K562 (cell line): ENCODE data around the gene FRMD5. TPM values are rescaled to one million over a fixed set of nuclear protein-coding genes. Genes with fewer than 3 reads are reported as not detected.

Source experiments
- ATAC-seq: fragments of 200-7000 bp; cut with Tn5 transposase; 3 replicates; pipeline ENCODE4 v1.9.1; 2020; ENCODE audit warnings: moderate library complexity
- BruUV-seq: library from RNA; stranded (reverse); fragments of 400-500 nt; replicated peaks from 2 replicates; lab custom pipeline; 2021; lab: Mats Ljungman, UMichigan
- CTCF ChIA-PET: fragments of 300-600 bp; formaldehyde crosslinking; extraction: SDS; loops from one replicate; lab custom pipeline; 2021; ENCODE audit warnings: low intra/inter-chr PET ratio; lab: Yijun Ruan, JAX
- POLR2A ChIA-PET: fragments of 300-600, 350-650 bp; sonication (Branson Sonifier 250); formaldehyde crosslinking; extraction: SDS; loops from one replicate; lab custom pipeline; 2021; ENCODE audit warnings: antibody characterized with exemption, inconsistent platforms; lab: Yijun Ruan, JAX
- DNase-seq, 4 experiments: peaks; one replicate each; pipeline versions ENCODE4 v3.0.0 to v3.0.0-alpha.2; 2011 to 2018; ENCODE audit warnings: low spot score in 3 of 4, mixed read lengths in 3 of 4; ENCODE audit errors: extremely low read depth in 1 of 4
- FAIRE-seq: peaks from 2 replicates; lab custom pipeline; 2011; peaks lifted over from hg19 to GRCh38; lab: Jason Lieb, UNC
- H2AFZ ChIP-seq: 2 replicates; pipeline ENCODE4 v1.6.0; 2011; ENCODE audit warnings: low read depth, low read length, control low read depth, inconsistent platforms
- H3K27ac ChIP-seq: fragments of 200-600 bp; 3 replicates; pipeline ENCODE4 v1.8.0; 2011; ENCODE audit warnings: low read depth, mild to moderate bottlenecking, control low read depth, inconsistent platforms, low read length, moderate library complexity, mixed read lengths; ENCODE audit errors: extremely low read depth
- H3K27me3 ChIP-seq, 2 experiments: fragments of 300-600 bp in 1 of 2; 2 replicates in 1 of 2; 3 replicates in 1 of 2; pipeline versions ENCODE4 v1.6.0 to v1.8.0; 2011; ENCODE audit warnings: inconsistent platforms in 2 of 2, low read length in 2 of 2, mild to moderate bottlenecking in 1 of 2, mixed read lengths in 1 of 2, moderate library complexity in 1 of 2; ENCODE audit not compliant: control insufficient read depth in 2 of 2, insufficient read depth in 2 of 2
- H3K36me3 ChIP-seq: fragments of 300-600 bp; 3 replicates; pipeline ENCODE4 v1.8.0; 2011; ENCODE audit warnings: mild to moderate bottlenecking, low read length, inconsistent platforms; ENCODE audit not compliant: control insufficient read depth, insufficient read depth
- H3K4me1 ChIP-seq, 2 experiments: fragments of 200-600 bp in 1 of 2; replicated peaks in 1 of 2; 2 replicates in 1 of 2; 3 replicates in 1 of 2; pipeline versions ENCODE4 v1.5.1 to v1.8.0; 2011; ENCODE audit warnings: inconsistent platforms in 2 of 2, low read length in 2 of 2, mild to moderate bottlenecking in 1 of 2, mixed read lengths in 1 of 2, moderate library complexity in 1 of 2; ENCODE audit not compliant: control insufficient read depth in 2 of 2, insufficient read depth in 2 of 2
- H3K4me2 ChIP-seq: 2 replicates; pipeline ENCODE4 v1.6.1; 2011; ENCODE audit warnings: low read length, control low read depth, inconsistent platforms, mixed read lengths; ENCODE audit not compliant: insufficient read depth
- H3K4me3 ChIP-seq: fragments of 200-600 bp; sonication (generic), shearing (Covaris generic); 2 replicates; pipeline ENCODE4 v1.5.1; 2016; ENCODE audit warnings: control low read depth, inconsistent platforms
- H3K79me2 ChIP-seq: fragments of 200-600 bp; 3 replicates; pipeline ENCODE4 v1.8.0; 2011; ENCODE audit warnings: low read length, inconsistent platforms; ENCODE audit not compliant: control insufficient read depth, insufficient read depth
- H3K9ac ChIP-seq, 2 experiments: 2 replicates each; pipeline versions ENCODE4 v1.6.0 to v1.6.1; 2011; ENCODE audit warnings: low read depth in 2 of 2, low read length in 2 of 2, control low read depth in 1 of 2, inconsistent platforms in 1 of 2, mild to moderate bottlenecking in 1 of 2, mixed read lengths in 1 of 2; ENCODE audit not compliant: insufficient read depth in 1 of 2
- H3K9me1 ChIP-seq: one replicate; pipeline ENCODE4 v1.6.0; 2011; ENCODE audit warnings: inconsistent platforms, mild to moderate bottlenecking, low read length, moderate library complexity; ENCODE audit not compliant: control insufficient read depth, insufficient read depth
- H3K9me3 ChIP-seq: replicated peaks from 2 replicates; pipeline ENCODE4 v1.5.1; 2011; ENCODE audit warnings: low read depth, low read length, inconsistent platforms; ENCODE audit not compliant: control insufficient read depth, insufficient read depth
- H4K20me1 ChIP-seq: replicated peaks from 2 replicates; pipeline ENCODE4 v1.6.1; 2011; ENCODE audit warnings: low read length, inconsistent platforms, mixed read lengths; ENCODE audit not compliant: control insufficient read depth, insufficient read depth
- ASH1L ChIP-seq: fragments of 450-650 bp; IDR thresholded peaks from 2 replicates; pipeline ENCODE4 v1.6.1; 2018; ENCODE audit warnings: borderline replicate concordance, mild to moderate bottlenecking, low read depth; ENCODE audit not compliant: partially characterized antibody
- BRD4 ChIP-seq: fragments of 200-600 bp; sonication (generic); IDR thresholded peaks from 2 replicates; pipeline ENCODE4 v1.6.1; 2017; ENCODE audit warnings: inconsistent platforms
- CCAR2 ChIP-seq: fragments of 200-400 bp; formaldehyde crosslinking; IDR thresholded peaks from 2 replicates; pipeline ENCODE4 v1.6.1; 2017; ENCODE audit warnings: mild to moderate bottlenecking, low read depth, low read length
- ELF4 ChIP-seq: fragments of 450-650 bp; formaldehyde crosslinking; IDR thresholded peaks from 2 replicates; pipeline ENCODE4 v1.4.0; 2022; ENCODE audit warnings: missing genetic modification characterization
- POLR2AphosphoS2 ChIP-seq: IDR thresholded peaks from 2 replicates; pipeline ENCODE4 v1.6.1; 2012; ENCODE audit warnings: low read length, improper control_type of control experiment
- POLR2B ChIP-seq: fragments of 450-650 bp; IDR thresholded peaks from 2 replicates; pipeline ENCODE4 v1.6.1; 2018; ENCODE audit warnings: low read depth; ENCODE audit not compliant: partially characterized antibody
- SIN3B ChIP-seq: fragments of 450-650 bp; IDR thresholded peaks from 2 replicates; pipeline ENCODE4 v1.6.1; 2017; ENCODE audit warnings: low read depth, mild to moderate bottlenecking, moderate library complexity
- SMC3 ChIP-seq: conservative IDR thresholded peaks from 2 replicates; pipeline ENCODE4 v1.6.1; 2011; ENCODE audit warnings: low read depth, low read length, improper control_type of control experiment; ENCODE audit not compliant: insufficient read depth
- U2AF1 ChIP-seq: fragments of 200-400 bp; formaldehyde crosslinking; optimal IDR thresholded peaks from 2 replicates; pipeline ENCODE3; 2017; ENCODE audit warnings: mild to moderate bottlenecking, low read depth, low read length, moderate library complexity
- XRCC3 ChIP-seq: fragments of 450-650 bp; IDR thresholded peaks from 2 replicates; pipeline ENCODE4 v1.6.1; 2017; ENCODE audit warnings: mild to moderate bottlenecking, moderate library complexity
- ZBED1 ChIP-seq: IDR thresholded peaks from 2 replicates; pipeline ENCODE4 v1.6.1; 2014
- ZNF23 ChIP-seq: fragments of 250-450 bp; sonication (Bioruptor Pico); IDR thresholded peaks from 2 replicates; pipeline ENCODE4 v1.4.0; 2020; ENCODE audit warnings: mild to moderate bottlenecking
- ZNF280B ChIP-seq: fragments of 250-450 bp; sonication (Bioruptor Pico); IDR thresholded peaks from 2 replicates; pipeline ENCODE4 v1.5.1; 2021; ENCODE audit warnings: mild to moderate bottlenecking
- ZNF347 ChIP-seq: fragments of 450-650 bp; formaldehyde crosslinking; IDR thresholded peaks from 2 replicates; pipeline ENCODE4 v1.4.0; 2020; ENCODE audit warnings: low read depth, mild to moderate bottlenecking, moderate library complexity
- ZNF592 ChIP-seq: fragments of 450-650 bp; IDR thresholded peaks from 2 replicates; pipeline ENCODE4 v1.6.1; 2017; ENCODE audit warnings: antibody characterized with exemption, mild to moderate bottlenecking
- ZNF639 ChIP-seq, 2 experiments: fragments of 200-800 bp in 1 of 2; sonication (Bioruptor generic) in 1 of 2; sonication (generic) in 1 of 2; formaldehyde crosslinking in 1 of 2; IDR thresholded peaks in 1 of 2; conservative IDR thresholded peaks in 1 of 2; 2 replicates each; pipeline versions ENCODE4 v1.5.0 to v1.6.1; 2016 to 2020; ENCODE audit warnings: missing compliant biosample characterization in 1 of 2, missing genetic modification characterization in 1 of 2, missing genetic modification reagents in 1 of 2
- WGBS: fragments of 100-300 bp; shearing (Covaris generic); methylation state at CpG from one replicate; pipeline ENCODE4 v1.1.6; 2016; ENCODE audit warnings: low coverage, mixed read lengths; ENCODE audit not compliant: insufficient coverage; ENCODE audit errors: missing lambda C conversion rate; 5-methylcytosine and 5-hydroxymethylcytosine counted together
- in situ Hi-C: fragments of 300-500 bp; cut with MboI; formaldehyde crosslinking; loops from 4 replicates; pipeline ENCODE4 v1.15.0; 2018; ENCODE audit warnings: inconsistent platforms, mixed read lengths
- intact Hi-C: fragments of 100-400 bp; cut with micrococcal nuclease; formaldehyde crosslinking; loops from 2 replicates; pipeline ENCODE4 v1.14.2; 2022
- polyA plus RNA-seq, 8 experiments: library from polyadenylated mRNA; depleted of rRNA in 4 of 8; stranded (reverse) in 5 of 8; unstranded in 3 of 8; fragments of >200 nt; fragmentation: Nextera tagmentation in 2 of 8; fragmentation: Illumina TruSeq in 1 of 8; extraction: Ambion mirVana in 2 of 8; extraction: Trizol in 1 of 8; gene quantifications; 2 replicates each; pipeline versions ENCODE4 v1.2.1 to v1.2.3, GENCODE V29; 2011 to 2014; ENCODE audit warnings: inconsistent platforms in 1 of 8, missing spikeins in 1 of 8
- total RNA-seq, 7 experiments: library from RNA; depleted of rRNA in 6 of 7; stranded (reverse); fragments of >200 nt in 6 of 7; fragmentation: Illumina TruSeq in 2 of 7; extraction: Trizol in 2 of 7; gene quantifications; 2 replicates each; pipeline versions ENCODE4 v1.2.1 to v1.2.3, GENCODE V29; 2011 to 2021; ENCODE audit warnings: low replicate concordance in 1 of 7

FRMD5 gene
- total and polyA plus RNA-seq, 9 of the 15 experiments (the other 6 are each of a cell fraction or from before 2014, with no cell fraction given) = 0.13 to 0.38 TPM; not detected in 7

GRCh38 chr15:44130778-44131177, 64.3 kb downstream of the FRMD5 start (continued):
- TF ChIP-seq ZNF592 (no peak), POLR2AphosphoS2 (no peak), CCAR2 (no peak), ZNF23 (CRISPR knock-in tag) (no peak)
- TF ChIP-seq, all 486 proteins: peak for 2

- FAIRE-seq (peak; percentile 40), ATAC-seq (no peak), DNase-seq (no peak)
- in situ Hi-C loops (no loop called here), intact Hi-C loops (no loop called here)
- 0% methylated on average over 5 of the region's 5 CpGs for WGBS
- Histone ChIP-seq H2AFZ (no peak overlapping the region), H4K20me1 (no peaks in the 10 kb centered on the region), H3K36me3 (no peaks in the 10 kb centered on the region), H3K27ac (no peak overlapping the region), H3K4me1 (no peaks in the 10 kb centered on the region; a peak in 1 of 5 replicates), H3K9me3 (no peaks in the 10 kb centered on the region), H3K79me2 (no peaks in the 10 kb centered on the region), H3K4me2 (no peak overlapping the region), H3K27me3 (peaks cover 4 to 15% of the 10 kb centered on the region in 2 experiments; a peak in 4 of 5 replicates), H3K9ac (no peak overlapping the region), H3K9me1 (no peaks in the 10 kb centered on the region), H3K4me3 (no peak overlapping the region)
- ChIA-PET CTCF (no interaction called here), POLR2A (no interaction called here)
- no TSS peak for BruUV-seq
- TF ChIP-seq ZNF347 (CRISPR knock-in tag) (no peak), XRCC3 (no peak), BRD4 (no peak), SIN3B (no peak), ELF4 (CRISPR knock-in tag) (no peak), ZNF639 (CRISPR knock-in tag; conservative IDR thresholded peaks at IDR 0.05 in 1 of 2, IDR thresholded peaks at IDR 0.05 in 1 of 2) (no peak), ASH1L (no peak), POLR2B (no peak), ZBED1 (no peak), SMC3 (no peak), U2AF1 (no peak), ZNF280B (CRISPR knock-in tag) (no peak)
Observed at GRCh38 chr15:44129911-44130310, 65.2 kb downstream of the FRMD5 start.
